HCT116 (cell line): ENCODE measurements around the gene UBE4A. TPM values are rescaled to one million over a fixed set of nuclear protein-coding genes. Genes with fewer than 3 reads are reported as not detected.

ENCODE experiments used
- ATAC-seq: fragments of 200-7000 bp; cut with Tn5 transposase; 2 replicates; pipeline ENCODE4 v1.9.1; 2020; ENCODE audit warnings: mild to moderate bottlenecking, moderate library complexity
- BruUV-seq: library from RNA; stranded (reverse); fragments of 400-500 nt; replicated peaks from 2 replicates; lab custom pipeline; 2021; lab: Mats Ljungman, UMichigan
- CTCF ChIA-PET: fragments of 300-600 bp; sonication (Branson Sonifier 250); formaldehyde crosslinking; loops from one replicate; lab custom pipeline; 2021; ENCODE audit warnings: antibody characterized with exemption; lab: Charles Lee
- POLR2A ChIA-PET: fragments of 300-600, 350-600 bp; sonication (Branson Sonifier 250); formaldehyde crosslinking; loops from one replicate; lab custom pipeline; 2021; ENCODE audit warnings: antibody characterized with exemption; lab: Charles Lee
- RAD21 ChIA-PET, 2 experiments: fragments of 300-600 bp; sonication (Branson Sonifier 250); formaldehyde crosslinking; loops; one replicate each; lab custom pipeline; 2023; ENCODE audit warnings: low total read pairs in 2 of 2; ENCODE audit not compliant: uncharacterized antibody in 2 of 2, unreplicated experiment in 2 of 2, low non-redundant PET in 1 of 2; lab: Charles Lee
- DNase-seq: peaks from one replicate; pipeline ENCODE4 v3.0.0-alpha.2; 2010; ENCODE audit warnings: low read depth, low spot score
- H2AFZ ChIP-seq: fragments of 200-600 bp; shearing (Covaris generic), sonication (generic); 2 replicates; pipeline ENCODE4 v1.6.1; 2017; ENCODE audit warnings: low read depth, mixed run types, mixed read lengths, antibody characterized with exemption, low read length; ENCODE audit not compliant: poor library complexity, severe bottlenecking
- H3K27ac ChIP-seq: 2 replicates; pipeline ENCODE4 v1.5.1; 2012; ENCODE audit warnings: low read depth, low read length
- H3K27me3 ChIP-seq: fragments of 200-600 bp; sonication (generic); 2 replicates; pipeline ENCODE4 v1.6.1; 2016; ENCODE audit warnings: mixed run types, low read length, mixed read lengths; ENCODE audit not compliant: insufficient read depth
- H3K36me3 ChIP-seq, 2 experiments: fragments of 200-500 bp in 1 of 2; fragments of 200-600 bp in 1 of 2; sonication (Bioruptor generic) in 1 of 2; sonication (generic) in 1 of 2; 2 replicates each; pipeline versions ENCODE4 v1.5.1 to v1.6.1; 2014 to 2016; ENCODE audit warnings: low read length in 2 of 2, inconsistent platforms in 1 of 2, mixed read lengths in 1 of 2, mixed run types in 1 of 2; ENCODE audit not compliant: insufficient read depth in 2 of 2, control insufficient read depth in 1 of 2
- H3K4me1 ChIP-seq, 2 experiments: fragments of 200-600 bp in 1 of 2; sonication (generic) in 1 of 2; 2 replicates each; pipeline versions ENCODE4 v1.5.1 to v1.6.1; 2012 to 2017; ENCODE audit warnings: low read length in 2 of 2, inconsistent platforms in 1 of 2, mild to moderate bottlenecking in 1 of 2, mixed read lengths in 1 of 2, mixed run types in 1 of 2, moderate library complexity in 1 of 2; ENCODE audit not compliant: insufficient read depth in 2 of 2, control insufficient read depth in 1 of 2
- H3K4me2 ChIP-seq: fragments of 200-600 bp; sonication (generic); 2 replicates; pipeline ENCODE4 v1.6.1; 2017; ENCODE audit warnings: mixed run types, low read length, mixed read lengths
- H3K4me3 ChIP-seq, 2 experiments: fragments of 200-600 bp in 1 of 2; sonication (generic) in 1 of 2; replicated peaks in 1 of 2; 2 replicates each; pipeline ENCODE4 v1.5.1; 2011 to 2016; ENCODE audit warnings: low read length in 2 of 2, control low read depth in 1 of 2, low read depth in 1 of 2, mild to moderate bottlenecking in 1 of 2, mixed read lengths in 1 of 2, mixed run types in 1 of 2
- H3K79me2 ChIP-seq: fragments of 200-600 bp; sonication (generic); 2 replicates; pipeline ENCODE4 v1.6.1; 2017; ENCODE audit warnings: mild to moderate bottlenecking, mixed run types, low read length, moderate library complexity, mixed read lengths; ENCODE audit not compliant: insufficient read depth
- H3K9ac ChIP-seq: fragments of 200-600 bp; sonication (generic); 2 replicates; pipeline ENCODE4 v1.6.1; 2016; ENCODE audit warnings: low read length, mixed read lengths
- H3K9me2 ChIP-seq: fragments of 200-600 bp; sonication (generic), shearing (Covaris generic); 2 replicates; pipeline ENCODE4 v1.6.1; 2017; ENCODE audit warnings: mixed run types, mild to moderate bottlenecking, moderate library complexity; ENCODE audit not compliant: insufficient read depth
- H3K9me3 ChIP-seq, 2 experiments: fragments of 200-500 bp in 1 of 2; fragments of 200-600 bp in 1 of 2; sonication (Bioruptor generic) in 1 of 2; sonication (generic) in 1 of 2; 2 replicates each; pipeline ENCODE4 v1.6.1; 2014 to 2017; ENCODE audit warnings: low read length in 2 of 2, mixed read lengths in 2 of 2, inconsistent platforms in 1 of 2, low read depth in 1 of 2, mild to moderate bottlenecking in 1 of 2, mixed run types in 1 of 2, moderate library complexity in 1 of 2; ENCODE audit not compliant: control insufficient read depth in 1 of 2, insufficient read depth in 1 of 2
- H4K20me1 ChIP-seq: fragments of 200-600 bp; sonication (generic), shearing (Covaris generic); 2 replicates; pipeline ENCODE4 v1.6.1; 2017; ENCODE audit warnings: mixed run types, mild to moderate bottlenecking, moderate library complexity; ENCODE audit not compliant: insufficient read depth
- CBX3 ChIP-seq: IDR thresholded peaks from 2 replicates; pipeline ENCODE4 v1.6.1; 2012; ENCODE audit warnings: low read depth
- CEBPB ChIP-seq: IDR thresholded peaks from 2 replicates; pipeline ENCODE4 v1.6.1; 2012; ENCODE audit warnings: low read depth
- EGR1 ChIP-seq: IDR thresholded peaks from 2 replicates; pipeline ENCODE4 v1.6.1; 2012; ENCODE audit warnings: low read depth
- ELF1 ChIP-seq: IDR thresholded peaks from 2 replicates; pipeline ENCODE4 v1.6.1; 2012; ENCODE audit warnings: low read depth, borderline replicate concordance
- EZH2 ChIP-seq: fragments of 200-600 bp; sonication (generic); IDR thresholded peaks from 2 replicates; pipeline ENCODE4 v1.6.1; 2017; ENCODE audit warnings: antibody characterized with exemption, mixed run types
- EZH2phosphoT487 ChIP-seq: fragments of 200-600 bp; IDR thresholded peaks from 2 replicates; pipeline ENCODE4 v1.6.1; 2018; ENCODE audit warnings: antibody characterized with exemption, borderline replicate concordance
- FOSL1 ChIP-seq: IDR thresholded peaks from 2 replicates; pipeline ENCODE4 v1.6.1; 2012; ENCODE audit warnings: low read depth
- JUND ChIP-seq: IDR thresholded peaks from 2 replicates; pipeline ENCODE4 v1.6.1; 2012
- POLR2AphosphoS5 ChIP-seq: IDR thresholded peaks from 2 replicates; pipeline ENCODE4 v1.6.1; 2011; ENCODE audit warnings: mild to moderate bottlenecking, low read depth, low read length, moderate library complexity
- RAD21 ChIP-seq: IDR thresholded peaks from 2 replicates; pipeline ENCODE4 v1.6.1; 2012; ENCODE audit warnings: low read depth, mild to moderate bottlenecking
- SRF ChIP-seq: IDR thresholded peaks from 2 replicates; pipeline ENCODE4 v1.6.1; 2012; ENCODE audit warnings: low read depth
- TCF7L2 ChIP-seq: IDR thresholded peaks from 2 replicates; pipeline ENCODE4 v1.7.0; 2011; ENCODE audit warnings: borderline replicate concordance, inconsistent platforms; ENCODE audit not compliant: insufficient read depth, insufficient read length; ENCODE audit errors: extremely low read depth
- ZNF274 ChIP-seq: fragments of 200-500 bp; sonication (Bioruptor generic); IDR thresholded peaks from 2 replicates; pipeline ENCODE4 v1.6.1; 2014; ENCODE audit warnings: mild to moderate bottlenecking, low read depth, low read length, inconsistent platforms
- intact Hi-C: fragments of 100-400 bp; cut with micrococcal nuclease; formaldehyde crosslinking; loops from 2 replicates; pipeline ENCODE4 v1.10.0; 2022
- total RNA-seq: library from RNA; stranded (reverse); gene quantifications from one replicate; pipeline ENCODE4 v1.2.1, GENCODE V29; 2021; ENCODE audit not compliant: unreplicated experiment
- TF ChIP-seq, protein P1 (sequence below): IDR thresholded peaks from 2 replicates; pipeline ENCODE4 v1.6.1; 2012
- TF ChIP-seq, protein P2 (sequence below): IDR thresholded peaks from 2 replicates; pipeline ENCODE4 v1.6.1; 2011; ENCODE audit warnings: mild to moderate bottlenecking, low read length, moderate library complexity; ENCODE audit not compliant: insufficient replicate concordance; ENCODE audit errors: extremely low read depth

Gene UBE4A
- total RNA-seq, 1 experiment from 2014 or later: 49.9 TPM

DNA sequence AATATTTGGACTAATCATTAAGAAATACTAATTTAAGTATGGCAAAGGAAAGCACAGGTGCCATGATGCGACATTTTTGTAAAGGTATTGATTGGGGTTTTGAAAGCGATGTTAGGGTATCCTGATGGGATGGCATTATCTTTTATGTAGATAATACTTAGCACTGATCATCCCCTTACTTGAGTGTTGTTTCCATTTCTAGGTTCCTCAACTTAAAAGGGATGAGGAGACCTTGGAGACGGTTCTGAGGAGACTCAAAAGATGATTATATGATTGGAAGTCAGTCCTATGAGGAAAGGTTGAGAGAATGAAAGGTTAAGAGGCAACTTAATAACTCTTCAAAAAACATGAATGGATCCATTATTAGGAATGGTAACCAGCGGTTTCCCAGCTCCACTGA is 88.0 kb downstream of the UBE4A start:
- intact Hi-C loops: no loop called here
- Histone ChIP-seq H3K4me1 (no peaks in the 10 kb centered on the region), H2AFZ (no peak overlapping the region), H3K4me3 (no peak overlapping the region), H3K27ac (no peak overlapping the region), H3K9me3 (no peaks in the 10 kb centered on the region), H3K27me3 (no peaks in the 10 kb centered on the region), H3K4me2 (no peak overlapping the region), H3K9ac (no peak overlapping the region), H4K20me1 (peaks cover 10% of the 10 kb centered on the region; the same call in 1 of the 2 replicates), H3K79me2 (peaks cover 90% of the 10 kb centered on the region), H3K36me3 (no peaks in the 10 kb centered on the region; a peak in 1 of 4 replicates), H3K9me2 (no peaks in the 10 kb centered on the region)
- no TSS peak for BruUV-seq
- TF ChIP-seq RAD21 (no peak), POLR2AphosphoS5 (no peak), ELF1 (no peak), SRF (no peak), ZNF274 (no peak), EZH2phosphoT487 (no peak), CBX3 (no peak), TCF7L2 (no peak), CEBPB (no peak), EZH2 (no peak)
- TF ChIP-seq, protein P1, sequence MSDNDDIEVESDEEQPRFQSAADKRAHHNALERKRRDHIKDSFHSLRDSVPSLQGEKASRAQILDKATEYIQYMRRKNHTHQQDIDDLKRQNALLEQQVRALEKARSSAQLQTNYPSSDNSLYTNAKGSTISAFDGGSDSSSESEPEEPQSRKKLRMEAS: no peak
- DNase-seq: no peak
- RAD21 ChIA-PET: no interaction called here
- no peak for ATAC-seq
- POLR2A ChIA-PET: interaction anchor here (1.1 kb wide), 1 partner anchor 11 kb away, joined by 3 read pairs; the partner anchor contains the start of gene KMT2A
- CTCF ChIA-PET: no interaction called here

DNA sequence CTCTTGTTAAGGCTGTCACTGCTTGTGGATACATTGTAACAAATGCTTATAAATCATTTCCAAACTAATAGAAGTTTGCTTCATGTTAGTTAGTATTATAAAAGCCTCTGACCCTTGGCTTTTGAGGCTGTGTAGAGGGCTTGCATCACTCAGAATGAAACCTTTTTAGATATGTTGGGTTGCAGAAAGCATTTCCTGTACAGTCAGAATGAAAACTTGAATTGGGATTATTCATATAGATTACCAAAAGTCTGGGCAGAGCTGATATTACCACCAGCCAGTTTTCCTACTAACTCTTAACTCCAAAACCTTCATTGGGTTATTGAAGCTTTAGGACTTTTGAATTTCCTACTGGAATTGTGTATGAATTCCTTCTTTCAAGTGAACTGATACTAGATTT is 88.9 kb downstream of the UBE4A start:
- H2AFZ ChIP-seq: no peak overlapping the region
- no TSS peak for BruUV-seq
- no peak overlapping the region for H3K9ac ChIP-seq
- RAD21 ChIA-PET: no interaction called here
- H3K9me2 ChIP-seq: no peaks in the 10 kb centered on the region
- no peak overlapping the region for H3K4me2 ChIP-seq
- H3K27ac ChIP-seq: no peak overlapping the region
- POLR2A ChIA-PET: interaction anchor here (1.1 kb wide), 1 partner anchor 12 kb away, joined by 3 read pairs; the partner anchor contains the start of gene KMT2A
- no peak for ATAC-seq
- TF ChIP-seq EGR1: no peak
- no peak for TF ChIP-seq CBX3
- TF ChIP-seq SRF: no peak
- no peak for TF ChIP-seq CEBPB
- no peak for TF ChIP-seq FOSL1
- no peak for TF ChIP-seq RAD21
- TF ChIP-seq, protein P2, sequence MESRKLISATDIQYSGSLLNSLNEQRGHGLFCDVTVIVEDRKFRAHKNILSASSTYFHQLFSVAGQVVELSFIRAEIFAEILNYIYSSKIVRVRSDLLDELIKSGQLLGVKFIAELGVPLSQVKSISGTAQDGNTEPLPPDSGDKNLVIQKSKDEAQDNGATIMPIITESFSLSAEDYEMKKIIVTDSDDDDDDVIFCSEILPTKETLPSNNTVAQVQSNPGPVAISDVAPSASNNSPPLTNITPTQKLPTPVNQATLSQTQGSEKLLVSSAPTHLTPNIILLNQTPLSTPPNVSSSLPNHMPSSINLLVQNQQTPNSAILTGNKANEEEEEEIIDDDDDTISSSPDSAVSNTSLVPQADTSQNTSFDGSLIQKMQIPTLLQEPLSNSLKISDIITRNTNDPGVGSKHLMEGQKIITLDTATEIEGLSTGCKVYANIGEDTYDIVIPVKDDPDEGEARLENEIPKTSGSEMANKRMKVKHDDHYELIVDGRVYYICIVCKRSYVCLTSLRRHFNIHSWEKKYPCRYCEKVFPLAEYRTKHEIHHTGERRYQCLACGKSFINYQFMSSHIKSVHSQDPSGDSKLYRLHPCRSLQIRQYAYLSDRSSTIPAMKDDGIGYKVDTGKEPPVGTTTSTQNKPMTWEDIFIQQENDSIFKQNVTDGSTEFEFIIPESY: no peak
- no peak for TF ChIP-seq JUND
- TF ChIP-seq EZH2: no peak
- no peak for TF ChIP-seq TCF7L2
- TF ChIP-seq, all 23 proteins: peak for 0
- Histone ChIP-seq H3K9me3 (no peaks in the 10 kb centered on the region), H4K20me1 (peaks cover 10% of the 10 kb centered on the region; the same call in 1 of the 2 replicates), H3K79me2 (peaks cover 86% of the 10 kb centered on the region), H3K4me1 (no peaks in the 10 kb centered on the region), H3K27me3 (no peaks in the 10 kb centered on the region), H3K36me3 (no peaks in the 10 kb centered on the region; a peak in 1 of 4 replicates), H3K4me3 (no peak overlapping the region)
- no peak for DNase-seq
- CTCF ChIA-PET: no interaction called here
- intact Hi-C loops: no loop called here
